K562 (cell line): ENCODE measurements around the gene ST8SIA4. TPM values are rescaled to one million over a fixed set of nuclear protein-coding genes. Genes with fewer than 3 reads are reported as not detected.

Experiments
- ATAC-seq: fragments of 200-7000 bp; cut with Tn5 transposase; 3 replicates; pipeline ENCODE4 v1.9.1; 2020; ENCODE audit warnings: moderate library complexity
- BruUV-seq: library from RNA; stranded (reverse); fragments of 400-500 nt; replicated peaks from 2 replicates; lab custom pipeline; 2021; lab: Mats Ljungman, UMichigan
- CTCF ChIA-PET: fragments of 300-600 bp; formaldehyde crosslinking; extraction: SDS; loops from one replicate; lab custom pipeline; 2021; ENCODE audit warnings: low intra/inter-chr PET ratio; lab: Yijun Ruan, JAX
- POLR2A ChIA-PET: fragments of 300-600, 350-650 bp; sonication (Branson Sonifier 250); formaldehyde crosslinking; extraction: SDS; loops from one replicate; lab custom pipeline; 2021; ENCODE audit warnings: antibody characterized with exemption, inconsistent platforms; lab: Yijun Ruan, JAX
- DNase-seq, 4 experiments: peaks; one replicate each; pipeline versions ENCODE4 v3.0.0 to v3.0.0-alpha.2; 2011 to 2018; ENCODE audit warnings: low spot score in 3 of 4, mixed read lengths in 3 of 4; ENCODE audit errors: extremely low read depth in 1 of 4
- FAIRE-seq: peaks from 2 replicates; lab custom pipeline; 2011; peaks lifted over from hg19 to GRCh38; lab: Jason Lieb, UNC
- H2AFZ ChIP-seq: 2 replicates; pipeline ENCODE4 v1.6.0; 2011; ENCODE audit warnings: low read depth, low read length, control low read depth, inconsistent platforms
- H3K27ac ChIP-seq: fragments of 200-600 bp; 3 replicates; pipeline ENCODE4 v1.8.0; 2011; ENCODE audit warnings: low read depth, mild to moderate bottlenecking, control low read depth, inconsistent platforms, low read length, moderate library complexity, mixed read lengths; ENCODE audit errors: extremely low read depth
- H3K27me3 ChIP-seq, 2 experiments: fragments of 300-600 bp in 1 of 2; 2 replicates in 1 of 2; 3 replicates in 1 of 2; pipeline versions ENCODE4 v1.6.0 to v1.8.0; 2011; ENCODE audit warnings: inconsistent platforms in 2 of 2, low read length in 2 of 2, mild to moderate bottlenecking in 1 of 2, mixed read lengths in 1 of 2, moderate library complexity in 1 of 2; ENCODE audit not compliant: control insufficient read depth in 2 of 2, insufficient read depth in 2 of 2
- H3K36me3 ChIP-seq: fragments of 300-600 bp; 3 replicates; pipeline ENCODE4 v1.8.0; 2011; ENCODE audit warnings: mild to moderate bottlenecking, low read length, inconsistent platforms; ENCODE audit not compliant: control insufficient read depth, insufficient read depth
- H3K4me1 ChIP-seq, 2 experiments: fragments of 200-600 bp in 1 of 2; replicated peaks in 1 of 2; 2 replicates in 1 of 2; 3 replicates in 1 of 2; pipeline versions ENCODE4 v1.5.1 to v1.8.0; 2011; ENCODE audit warnings: inconsistent platforms in 2 of 2, low read length in 2 of 2, mild to moderate bottlenecking in 1 of 2, mixed read lengths in 1 of 2, moderate library complexity in 1 of 2; ENCODE audit not compliant: control insufficient read depth in 2 of 2, insufficient read depth in 2 of 2
- H3K4me2 ChIP-seq: 2 replicates; pipeline ENCODE4 v1.6.1; 2011; ENCODE audit warnings: low read length, control low read depth, inconsistent platforms, mixed read lengths; ENCODE audit not compliant: insufficient read depth
- H3K4me3 ChIP-seq: fragments of 200-600 bp; sonication (generic), shearing (Covaris generic); 2 replicates; pipeline ENCODE4 v1.5.1; 2016; ENCODE audit warnings: control low read depth, inconsistent platforms
- H3K79me2 ChIP-seq: fragments of 200-600 bp; 3 replicates; pipeline ENCODE4 v1.8.0; 2011; ENCODE audit warnings: low read length, inconsistent platforms; ENCODE audit not compliant: control insufficient read depth, insufficient read depth
- H3K9ac ChIP-seq, 2 experiments: 2 replicates each; pipeline versions ENCODE4 v1.6.0 to v1.6.1; 2011; ENCODE audit warnings: low read depth in 2 of 2, low read length in 2 of 2, control low read depth in 1 of 2, inconsistent platforms in 1 of 2, mild to moderate bottlenecking in 1 of 2, mixed read lengths in 1 of 2; ENCODE audit not compliant: insufficient read depth in 1 of 2
- H3K9me1 ChIP-seq: one replicate; pipeline ENCODE4 v1.6.0; 2011; ENCODE audit warnings: inconsistent platforms, mild to moderate bottlenecking, low read length, moderate library complexity; ENCODE audit not compliant: control insufficient read depth, insufficient read depth
- H3K9me3 ChIP-seq: replicated peaks from 2 replicates; pipeline ENCODE4 v1.5.1; 2011; ENCODE audit warnings: low read depth, low read length, inconsistent platforms; ENCODE audit not compliant: control insufficient read depth, insufficient read depth
- H4K20me1 ChIP-seq: replicated peaks from 2 replicates; pipeline ENCODE4 v1.6.1; 2011; ENCODE audit warnings: low read length, inconsistent platforms, mixed read lengths; ENCODE audit not compliant: control insufficient read depth, insufficient read depth
- CBX3 ChIP-seq, 2 experiments: IDR thresholded peaks; 1 replicate in 1 of 2; 2 replicates in 1 of 2; pipeline ENCODE4 v1.6.1; 2012; ENCODE audit warnings: inconsistent platforms in 2 of 2, low read length in 2 of 2, borderline replicate concordance in 1 of 2, control low read depth in 1 of 2
- RBM22 ChIP-seq: fragments of 200-400 bp; formaldehyde crosslinking; IDR thresholded peaks from 2 replicates; pipeline ENCODE4 v1.6.1; 2018; ENCODE audit warnings: low read length, low read depth; ENCODE audit not compliant: poor library complexity, severe bottlenecking
- STAT5B ChIP-seq: fragments of 250-450 bp; sonication (Bioruptor Pico); IDR thresholded peaks from 2 replicates; pipeline ENCODE4 v1.8.0; 2021; ENCODE audit warnings: mild to moderate bottlenecking, inconsistent platforms
- ZNF277 ChIP-seq: fragments of 250-450 bp; sonication (Bioruptor Pico); IDR thresholded peaks from 2 replicates; pipeline ENCODE4 v1.8.0; 2022; ENCODE audit warnings: inconsistent platforms, mild to moderate bottlenecking, moderate library complexity, borderline replicate concordance
- ZNF354B ChIP-seq: fragments of 250-450 bp; sonication (Bioruptor Pico); IDR thresholded peaks from 2 replicates; pipeline ENCODE4 v1.4.0; 2020
- ZNF766 ChIP-seq: fragments of 200-800 bp; sonication (Bioruptor generic); conservative IDR thresholded peaks from 2 replicates; pipeline ENCODE4 v1.6.1; 2016; ENCODE audit warnings: missing genetic modification characterization, missing compliant biosample characterization
- ZNF77 ChIP-seq: fragments of 250-450 bp; sonication (Bioruptor Pico); IDR thresholded peaks from 2 replicates; pipeline ENCODE4 v1.5.0; 2020
- ZNF780A ChIP-seq: fragments of 250-450 bp; sonication (Bioruptor Pico); IDR thresholded peaks from 2 replicates; pipeline ENCODE4 v1.5.0; 2021; ENCODE audit warnings: mild to moderate bottlenecking
- WGBS: fragments of 100-300 bp; shearing (Covaris generic); methylation state at CpG from one replicate; pipeline ENCODE4 v1.1.6; 2016; ENCODE audit warnings: low coverage, mixed read lengths; ENCODE audit not compliant: insufficient coverage; ENCODE audit errors: missing lambda C conversion rate; 5-methylcytosine and 5-hydroxymethylcytosine counted together
- in situ Hi-C: fragments of 300-500 bp; cut with MboI; formaldehyde crosslinking; loops from 4 replicates; pipeline ENCODE4 v1.15.0; 2018; ENCODE audit warnings: inconsistent platforms, mixed read lengths
- intact Hi-C: fragments of 100-400 bp; cut with micrococcal nuclease; formaldehyde crosslinking; loops from 2 replicates; pipeline ENCODE4 v1.14.2; 2022
- polyA plus RNA-seq, 8 experiments: library from polyadenylated mRNA; depleted of rRNA in 4 of 8; stranded (reverse) in 5 of 8; unstranded in 3 of 8; fragments of >200 nt; fragmentation: Nextera tagmentation in 2 of 8; fragmentation: Illumina TruSeq in 1 of 8; extraction: Ambion mirVana in 2 of 8; extraction: Trizol in 1 of 8; gene quantifications; 2 replicates each; pipeline versions ENCODE4 v1.2.1 to v1.2.3, GENCODE V29; 2011 to 2014; ENCODE audit warnings: inconsistent platforms in 1 of 8, missing spikeins in 1 of 8
- total RNA-seq, 7 experiments: library from RNA; depleted of rRNA in 6 of 7; stranded (reverse); fragments of >200 nt in 6 of 7; fragmentation: Illumina TruSeq in 2 of 7; extraction: Trizol in 2 of 7; gene quantifications; 2 replicates each; pipeline versions ENCODE4 v1.2.1 to v1.2.3, GENCODE V29; 2011 to 2021; ENCODE audit warnings: low replicate concordance in 1 of 7
- TF ChIP-seq, protein P1 (sequence below): sonication (generic); formaldehyde crosslinking; IDR thresholded peaks from 2 replicates; pipeline ENCODE4 v1.8.0; 2022; ENCODE audit warnings: mild to moderate bottlenecking, low read depth, missing genetic modification reagents
- TF ChIP-seq, protein P2 (sequence below): IDR thresholded peaks from 3 replicates; pipeline ENCODE4 v1.6.1; 2011; ENCODE audit warnings: borderline replicate concordance, mild to moderate bottlenecking, moderate library complexity; ENCODE audit not compliant: insufficient read length; ENCODE audit errors: extremely low read depth
- TF ChIP-seq, protein P3 (sequence below): sonication (generic); formaldehyde crosslinking; IDR thresholded peaks from 2 replicates; pipeline ENCODE4 v1.8.1; 2023; ENCODE audit warnings: mild to moderate bottlenecking, missing genetic modification reagents
- TF ChIP-seq, protein P4 (sequence below): fragments of 250-450 bp; sonication (Bioruptor Pico); IDR thresholded peaks from 2 replicates; pipeline ENCODE4 v1.5.0; 2022; ENCODE audit warnings: mild to moderate bottlenecking

The ST8SIA4 gene
- total and polyA plus RNA-seq, 9 of the 15 experiments (the other 6 are each of a cell fraction or from before 2014, with no cell fraction given), result 0.22 to 2.0 (median 0.54) TPM

DNA sequence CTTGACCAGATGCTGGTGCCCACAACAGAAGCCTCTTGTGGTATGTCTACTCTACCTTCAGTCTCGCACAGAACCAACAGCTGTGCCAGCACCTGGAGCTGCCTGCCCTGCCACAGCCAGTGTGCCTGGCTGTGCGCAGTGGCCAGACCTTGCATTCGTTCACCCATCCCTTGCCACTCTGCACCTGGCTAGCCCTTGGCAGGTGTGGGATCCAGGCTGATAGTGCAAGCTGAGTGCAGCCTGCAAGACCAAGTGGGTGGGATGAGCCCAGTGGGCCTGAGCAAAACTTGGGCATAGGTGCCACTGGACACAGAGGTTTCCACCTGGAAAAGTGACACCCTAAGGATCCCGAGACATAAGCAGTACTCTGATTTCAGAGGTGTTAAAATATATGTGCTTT lies 108.2 kb downstream of the ST8SIA4 start:
- intact Hi-C loops, result no loop called here
- 4% methylated on average over 4 of the region's 4 CpGs for WGBS
- TF ChIP-seq, protein P1, sequence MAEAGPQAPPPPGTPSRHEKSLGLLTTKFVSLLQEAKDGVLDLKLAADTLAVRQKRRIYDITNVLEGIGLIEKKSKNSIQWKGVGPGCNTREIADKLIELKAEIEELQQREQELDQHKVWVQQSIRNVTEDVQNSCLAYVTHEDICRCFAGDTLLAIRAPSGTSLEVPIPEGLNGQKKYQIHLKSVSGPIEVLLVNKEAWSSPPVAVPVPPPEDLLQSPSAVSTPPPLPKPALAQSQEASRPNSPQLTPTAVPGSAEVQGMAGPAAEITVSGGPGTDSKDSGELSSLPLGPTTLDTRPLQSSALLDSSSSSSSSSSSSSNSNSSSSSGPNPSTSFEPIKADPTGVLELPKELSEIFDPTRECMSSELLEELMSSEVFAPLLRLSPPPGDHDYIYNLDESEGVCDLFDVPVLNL (CRISPR knock-in tag), result no peak
- TF ChIP-seq, protein P2, sequence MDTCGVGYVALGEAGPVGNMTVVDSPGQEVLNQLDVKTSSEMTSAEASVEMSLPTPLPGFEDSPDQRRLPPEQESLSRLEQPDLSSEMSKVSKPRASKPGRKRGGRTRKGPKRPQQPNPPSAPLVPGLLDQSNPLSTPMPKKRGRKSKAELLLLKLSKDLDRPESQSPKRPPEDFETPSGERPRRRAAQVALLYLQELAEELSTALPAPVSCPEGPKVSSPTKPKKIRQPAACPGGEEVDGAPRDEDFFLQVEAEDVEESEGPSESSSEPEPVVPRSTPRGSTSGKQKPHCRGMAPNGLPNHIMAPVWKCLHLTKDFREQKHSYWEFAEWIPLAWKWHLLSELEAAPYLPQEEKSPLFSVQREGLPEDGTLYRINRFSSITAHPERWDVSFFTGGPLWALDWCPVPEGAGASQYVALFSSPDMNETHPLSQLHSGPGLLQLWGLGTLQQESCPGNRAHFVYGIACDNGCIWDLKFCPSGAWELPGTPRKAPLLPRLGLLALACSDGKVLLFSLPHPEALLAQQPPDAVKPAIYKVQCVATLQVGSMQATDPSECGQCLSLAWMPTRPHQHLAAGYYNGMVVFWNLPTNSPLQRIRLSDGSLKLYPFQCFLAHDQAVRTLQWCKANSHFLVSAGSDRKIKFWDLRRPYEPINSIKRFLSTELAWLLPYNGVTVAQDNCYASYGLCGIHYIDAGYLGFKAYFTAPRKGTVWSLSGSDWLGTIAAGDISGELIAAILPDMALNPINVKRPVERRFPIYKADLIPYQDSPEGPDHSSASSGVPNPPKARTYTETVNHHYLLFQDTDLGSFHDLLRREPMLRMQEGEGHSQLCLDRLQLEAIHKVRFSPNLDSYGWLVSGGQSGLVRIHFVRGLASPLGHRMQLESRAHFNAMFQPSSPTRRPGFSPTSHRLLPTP, result no peak
- TF ChIP-seq, protein P3, sequence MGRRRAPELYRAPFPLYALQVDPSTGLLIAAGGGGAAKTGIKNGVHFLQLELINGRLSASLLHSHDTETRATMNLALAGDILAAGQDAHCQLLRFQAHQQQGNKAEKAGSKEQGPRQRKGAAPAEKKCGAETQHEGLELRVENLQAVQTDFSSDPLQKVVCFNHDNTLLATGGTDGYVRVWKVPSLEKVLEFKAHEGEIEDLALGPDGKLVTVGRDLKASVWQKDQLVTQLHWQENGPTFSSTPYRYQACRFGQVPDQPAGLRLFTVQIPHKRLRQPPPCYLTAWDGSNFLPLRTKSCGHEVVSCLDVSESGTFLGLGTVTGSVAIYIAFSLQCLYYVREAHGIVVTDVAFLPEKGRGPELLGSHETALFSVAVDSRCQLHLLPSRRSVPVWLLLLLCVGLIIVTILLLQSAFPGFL (CRISPR knock-in tag), result no peak
- no peak for TF ChIP-seq ZNF277 (CRISPR knock-in tag)
- TF ChIP-seq ZNF780A (CRISPR knock-in tag), result no peak
- TF ChIP-seq ZNF354B (CRISPR knock-in tag), result no peak
- no peak for TF ChIP-seq STAT5B (CRISPR knock-in tag)
- no peak for TF ChIP-seq CBX3 (IDR thresholded peaks at IDR 0.05; ENCODE audit: borderline replicate concordance in 1 of 2, low read length in 2 of 2)
- no peak for TF ChIP-seq ZNF766 (CRISPR knock-in tag)
- TF ChIP-seq RBM22, result no peak
- TF ChIP-seq, protein P4, sequence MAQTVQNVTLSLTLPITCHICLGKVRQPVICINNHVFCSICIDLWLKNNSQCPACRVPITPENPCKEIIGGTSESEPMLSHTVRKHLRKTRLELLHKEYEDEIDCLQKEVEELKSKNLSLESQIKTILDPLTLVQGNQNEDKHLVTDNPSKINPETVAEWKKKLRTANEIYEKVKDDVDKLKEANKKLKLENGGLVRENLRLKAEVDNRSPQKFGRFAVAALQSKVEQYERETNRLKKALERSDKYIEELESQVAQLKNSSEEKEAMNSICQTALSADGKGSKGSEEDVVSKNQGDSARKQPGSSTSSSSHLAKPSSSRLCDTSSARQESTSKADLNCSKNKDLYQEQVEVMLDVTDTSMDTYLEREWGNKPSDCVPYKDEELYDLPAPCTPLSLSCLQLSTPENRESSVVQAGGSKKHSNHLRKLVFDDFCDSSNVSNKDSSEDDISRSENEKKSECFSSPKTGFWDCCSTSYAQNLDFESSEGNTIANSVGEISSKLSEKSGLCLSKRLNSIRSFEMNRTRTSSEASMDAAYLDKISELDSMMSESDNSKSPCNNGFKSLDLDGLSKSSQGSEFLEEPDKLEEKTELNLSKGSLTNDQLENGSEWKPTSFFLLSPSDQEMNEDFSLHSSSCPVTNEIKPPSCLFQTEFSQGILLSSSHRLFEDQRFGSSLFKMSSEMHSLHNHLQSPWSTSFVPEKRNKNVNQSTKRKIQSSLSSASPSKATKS, result no peak
- TF ChIP-seq ZNF77 (CRISPR knock-in tag), result no peak

More for the DNA sequence above, 108.2 kb downstream of the ST8SIA4 start:
- H3K27me3 ChIP-seq, result no peaks in the 10 kb centered on the region
- no peak overlapping the region for H3K27ac ChIP-seq
- CTCF ChIA-PET, result no interaction called here
- no peak overlapping the region for H3K9ac ChIP-seq
- no peaks in the 10 kb centered on the region for H3K9me3 ChIP-seq
- H4K20me1 ChIP-seq, result no peaks in the 10 kb centered on the region
- no peak overlapping the region for H2AFZ ChIP-seq
- no peaks in the 10 kb centered on the region for H3K36me3 ChIP-seq
- POLR2A ChIA-PET, result no interaction called here
- no peak overlapping the region for H3K4me2 ChIP-seq
- no peaks in the 10 kb centered on the region for H3K79me2 ChIP-seq
- H3K4me3 ChIP-seq, result no peak overlapping the region
- no peak for ATAC-seq
- FAIRE-seq, result no peak
- in situ Hi-C loops, result no loop called here
- H3K4me1 ChIP-seq, result no peaks in the 10 kb centered on the region
- no peaks in the 10 kb centered on the region for H3K9me1 ChIP-seq
- no TSS peak for BruUV-seq
- DNase-seq, result no peak
